HepG2 (cell line): ENCODE data around the gene WDR47. TPM values are rescaled to one million over a fixed set of nuclear protein-coding genes. Genes with fewer than 3 reads are reported as not detected.

Experiments used
- CENPBD1 ChIP-seq: sonication (generic); formaldehyde crosslinking; IDR thresholded peaks from 2 replicates; pipeline ENCODE4 v1.8.0; 2022; ENCODE audit warnings: missing genetic modification reagents, low read depth, mild to moderate bottlenecking, borderline replicate concordance
- DNMT3B ChIP-seq: conservative IDR thresholded peaks from 2 replicates; pipeline ENCODE4 v1.6.1; 2016; ENCODE audit warnings: missing biosample characterization, control low read depth
- E2F1 ChIP-seq: sonication (generic); formaldehyde crosslinking; IDR thresholded peaks from 2 replicates; pipeline ENCODE4 v1.5.0; 2020; ENCODE audit warnings: missing genetic modification reagents
- GABPB1 ChIP-seq: IDR thresholded peaks from 2 replicates; pipeline ENCODE4 v1.6.1; 2016; ENCODE audit warnings: mild to moderate bottlenecking, missing genetic modification reagents, moderate library complexity, missing compliant biosample characterization
- HBP1 ChIP-seq: IDR thresholded peaks from 2 replicates; pipeline ENCODE4 v1.6.1; 2016; ENCODE audit warnings: low read depth, control low read depth
- HMGA1 ChIP-seq: sonication (generic); formaldehyde crosslinking; conservative IDR thresholded peaks from 2 replicates; pipeline ENCODE4 v1.4.0; 2020; ENCODE audit warnings: missing genetic modification reagents
- HMGXB3 ChIP-seq: sonication (generic); formaldehyde crosslinking; IDR thresholded peaks from 2 replicates; pipeline ENCODE4 v1.4.0; 2020; ENCODE audit warnings: missing genetic modification reagents, borderline replicate concordance
- MAFF ChIP-seq: IDR thresholded peaks from 2 replicates; pipeline ENCODE4 v1.6.1; 2011; ENCODE audit warnings: low read depth, low read length, improper control_type of control experiment
- NR2F2 ChIP-seq: IDR thresholded peaks from 2 replicates; pipeline ENCODE4 v1.6.1; 2012; ENCODE audit warnings: low read depth, inconsistent platforms, borderline replicate concordance
- POGK ChIP-seq: sonication (generic); formaldehyde crosslinking; conservative IDR thresholded peaks from 2 replicates; pipeline ENCODE4 v1.8.0; 2022; ENCODE audit warnings: mild to moderate bottlenecking, moderate library complexity, missing genetic modification reagents
- RARA ChIP-seq: IDR thresholded peaks from 2 replicates; pipeline ENCODE4 v1.6.1; 2016; ENCODE audit warnings: missing genetic modification reagents, missing compliant biosample characterization
- SIX1 ChIP-seq: sonication (generic); formaldehyde crosslinking; IDR thresholded peaks from 2 replicates; pipeline ENCODE4 v1.4.0; 2020; ENCODE audit warnings: missing genetic modification reagents, borderline replicate concordance
- ZBTB33 ChIP-seq: sonication (generic); formaldehyde crosslinking; IDR thresholded peaks from 2 replicates; pipeline ENCODE4 v1.4.0; 2020; ENCODE audit warnings: missing genetic modification reagents
- ZBTB8A ChIP-seq: sonication (generic); formaldehyde crosslinking; IDR thresholded peaks from 2 replicates; pipeline ENCODE4 v1.4.0; 2020; ENCODE audit warnings: mild to moderate bottlenecking, low read depth, missing genetic modification reagents, borderline replicate concordance
- ZNF556 ChIP-seq: sonication (generic); formaldehyde crosslinking; IDR thresholded peaks from 2 replicates; pipeline ENCODE4 v1.4.0; 2020; ENCODE audit warnings: mild to moderate bottlenecking, missing genetic modification reagents, borderline replicate concordance
- ZNF576 ChIP-seq: sonication (generic); formaldehyde crosslinking; IDR thresholded peaks from 2 replicates; pipeline ENCODE4 v1.4.0; 2020; ENCODE audit warnings: mild to moderate bottlenecking, missing genetic modification reagents
- polyA plus RNA-seq, 8 experiments: library from polyadenylated mRNA; depleted of rRNA in 3 of 8; stranded (reverse) in 7 of 8; unstranded in 1 of 8; fragments of >200 nt; fragmentation: Illumina TruSeq in 4 of 8; extraction: Trizol in 4 of 8; gene quantifications; 2 replicates each; pipeline versions ENCODE4 v1.2.1 to v1.2.3, GENCODE V29; 2011 to 2016; ENCODE audit warnings: low read depth in 4 of 8, missing spikeins in 1 of 8, mixed read lengths in 1 of 8; ENCODE audit not compliant: insufficient read depth in 1 of 8
- total RNA-seq, 5 experiments: library from RNA; depleted of rRNA; stranded (reverse); fragments of >200 nt; fragmentation: Illumina TruSeq; extraction: Trizol; gene quantifications; 2 replicates each; pipeline ENCODE4 v1.2.3, GENCODE V29; 2016; ENCODE audit warnings: low read depth in 1 of 5

Gene WDR47
- total and polyA plus RNA-seq, 2 of the 13 experiments (the other 11 are each of a cell fraction or from before 2014, with no cell fraction given) = 4.3 to 5.9 TPM

- no peak for TF ChIP-seq E2F1 (CRISPR knock-in tag)
- 0 out of 2 replicates have a peak, but pooled peaks have one; percentile 2 for TF ChIP-seq RARA (CRISPR knock-in tag)
- TF ChIP-seq POGK (CRISPR knock-in tag) = peak; percentile 71; the same call in 1 of the 2 replicates
- no peak for TF ChIP-seq HMGA1 (CRISPR knock-in tag)
- no peak for TF ChIP-seq SIX1 (CRISPR knock-in tag)
- TF ChIP-seq ZNF556 (CRISPR knock-in tag) = no peak
- no peak for TF ChIP-seq MAFF
- no peak for TF ChIP-seq ZNF576 (CRISPR knock-in tag)
- TF ChIP-seq NR2F2 = no peak
- peak; percentile 72 for TF ChIP-seq GABPB1 (CRISPR knock-in tag)
- TF ChIP-seq ZBTB8A (CRISPR knock-in tag) = no peak
- no peak for TF ChIP-seq HMGXB3
- TF ChIP-seq CENPBD1 (CRISPR knock-in tag) = no peak
- 0 out of 2 replicates have a peak, but pooled peaks have one; percentile 9 for TF ChIP-seq HBP1 (CRISPR knock-in tag)
- no peak for TF ChIP-seq ZBTB33 (CRISPR knock-in tag)
- TF ChIP-seq DNMT3B (CRISPR knock-in tag) = no peak
Observed at GRCh38 chr1:109041621-109042468, at the start of gene WDR47 (continued).
